ENCODE results near the gene SH2D2A.

SH2D2A gene

GRCh38 chr1:156823210-156823790 lies 6.7 kb upstream of the SH2D2A start:
- DNase-seq (ENCODE audit: low read depth), result no peak

DNA sequence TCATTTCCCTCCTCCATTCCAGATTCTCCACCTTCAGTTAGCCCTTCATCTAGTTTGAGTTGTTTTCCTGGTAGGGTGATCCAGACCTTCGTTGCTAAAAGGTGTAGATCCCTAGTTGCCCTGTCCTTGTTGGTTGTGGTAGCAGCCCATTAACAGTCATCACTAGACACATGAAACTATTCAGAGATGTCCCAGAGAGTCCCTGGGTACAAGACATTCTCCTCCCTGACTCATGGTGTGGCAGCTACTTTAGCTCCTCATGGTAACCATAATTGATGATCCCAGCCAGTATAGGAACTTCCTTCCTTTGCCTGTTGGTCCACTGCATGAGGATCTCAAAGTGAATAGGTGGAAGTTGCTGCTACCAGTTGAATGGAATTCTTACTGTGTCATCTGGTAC lies 6.0 kb upstream of the SH2D2A start:
- no peak for DNase-seq (ENCODE audit: low read depth)

DNA sequence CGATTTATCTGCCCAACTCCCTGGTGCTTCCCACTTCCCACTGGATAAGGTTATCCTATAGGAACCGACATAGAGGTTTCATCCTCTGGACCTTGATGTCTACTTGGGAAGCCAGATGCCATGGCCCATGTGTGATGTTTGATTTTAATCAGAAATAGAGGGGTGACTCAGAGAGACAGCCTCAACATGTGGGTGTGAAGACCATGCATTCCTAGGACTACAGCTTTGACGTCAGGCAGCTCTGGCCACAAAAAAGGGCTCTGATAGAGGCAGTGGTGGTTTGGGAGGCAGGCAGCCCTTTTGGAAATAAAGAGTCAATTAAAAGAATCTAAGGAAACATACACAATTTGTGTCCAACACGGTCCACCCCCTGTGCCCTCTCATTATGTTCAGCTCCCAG lies 5.2 kb upstream of the SH2D2A start:
- DNase-seq (ENCODE audit: low read depth), result no peak

DNA sequence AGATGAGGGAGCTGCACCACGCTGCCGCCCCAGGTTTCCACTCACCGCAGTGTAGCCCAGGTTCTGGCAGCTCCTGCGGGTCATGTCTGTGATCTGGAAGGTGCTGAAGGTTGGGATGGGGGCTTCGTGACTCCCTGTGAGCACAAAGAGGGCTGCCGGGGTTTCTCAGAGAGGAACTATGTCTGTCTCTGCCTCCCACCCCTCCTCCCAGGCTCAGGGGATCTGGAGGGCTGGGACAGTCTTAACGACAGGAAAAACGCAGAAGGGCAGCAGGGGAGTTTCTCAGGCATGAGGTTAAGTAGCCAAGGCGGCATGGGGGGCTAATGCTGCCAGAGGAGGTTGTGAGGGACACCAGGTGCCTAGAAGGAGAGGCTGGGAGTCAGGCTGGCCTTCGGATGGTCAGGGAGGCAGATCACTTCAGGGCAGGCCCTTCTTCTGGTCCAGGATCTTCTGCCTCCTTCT lies 656 bp downstream of the SH2D2A start:
- DNase-seq (ENCODE audit: low read depth), result no peak

- no peak for DNase-seq (ENCODE audit: low read depth)
Observed at GRCh38 chr1:156815307-156815826, 1.3 kb downstream of the SH2D2A start.

DNA sequence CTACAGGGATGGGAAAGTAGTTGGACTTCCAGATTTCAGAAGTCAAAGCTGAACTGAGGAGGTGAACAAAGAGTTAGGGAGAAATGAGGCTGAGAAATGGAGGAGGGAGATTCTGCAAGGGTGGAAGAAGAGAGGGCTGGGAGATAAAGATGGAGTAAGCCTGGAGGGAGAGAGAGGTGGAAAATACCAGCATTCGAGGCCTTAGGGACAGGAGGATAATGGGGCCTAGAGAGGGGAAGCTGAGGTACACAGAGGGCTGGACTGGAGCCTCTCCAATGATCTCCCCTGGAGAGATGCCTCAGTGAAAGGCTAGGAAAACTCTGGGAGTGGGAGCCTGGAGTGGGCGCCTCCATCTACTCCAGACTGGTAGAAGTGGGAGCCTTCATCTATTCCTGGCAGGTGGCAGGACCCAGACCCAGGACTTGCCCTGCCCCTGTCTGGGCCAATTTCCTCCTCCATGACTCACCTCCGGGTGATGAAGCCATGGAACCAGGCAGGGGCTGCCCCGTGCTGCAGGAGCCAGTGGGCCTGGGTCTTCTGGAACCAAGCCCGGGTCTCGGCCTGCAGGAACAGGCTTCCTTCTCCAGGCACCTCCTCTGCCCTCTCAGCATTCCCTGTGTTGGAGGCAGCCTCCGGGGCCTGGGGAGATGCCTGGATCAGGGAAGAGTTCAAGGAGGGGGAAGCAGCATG lies 1.9 kb downstream of the SH2D2A start:
- DNase-seq (ENCODE audit: low read depth), result peak; percentile 66

GRCh38 chr1:156813750-156814570 lies 2.7 kb downstream of the SH2D2A start:
- DNase-seq (ENCODE audit: low read depth), result peak; percentile 76

GRCh38 chr1:156813298-156813697 lies 3.4 kb downstream of the SH2D2A start:
- no peak for DNase-seq (ENCODE audit: low read depth)

DNA sequence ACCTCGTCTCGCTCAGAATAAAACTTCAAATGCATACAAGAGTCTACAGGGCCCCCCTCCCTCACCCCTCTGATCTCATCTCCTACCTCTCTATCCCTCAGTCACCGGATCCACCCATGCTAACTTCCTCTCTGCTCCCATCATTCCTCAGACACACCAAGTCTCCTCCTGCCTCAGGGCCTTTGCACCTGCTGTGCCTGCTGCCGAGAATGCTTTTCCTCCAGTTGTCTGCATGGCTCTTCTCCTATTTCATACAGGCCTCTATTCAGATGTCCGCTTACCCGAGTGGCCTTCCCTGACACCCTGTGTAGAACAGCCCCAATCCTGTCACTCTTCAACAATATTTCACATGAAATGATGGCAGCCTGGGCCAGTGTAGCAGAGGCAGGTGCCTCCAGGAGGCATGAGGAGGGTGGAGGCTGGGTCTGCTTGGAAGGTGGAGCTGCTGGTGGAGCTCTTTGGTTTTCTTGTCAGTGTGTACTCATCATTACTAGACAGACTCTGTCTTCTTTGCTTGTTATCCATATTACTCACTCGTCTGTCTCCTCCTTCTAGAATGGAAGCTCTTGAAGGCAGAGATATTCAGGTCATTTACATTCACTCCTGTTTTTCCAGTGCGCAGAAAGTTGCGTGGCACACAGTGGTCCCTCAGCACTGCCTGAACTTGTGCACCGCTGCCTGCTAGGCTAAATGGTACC lies 4.2 kb downstream of the SH2D2A start:
- no peak for DNase-seq (ENCODE audit: low read depth)

GRCh38 chr1:156811168-156811567 lies 5.5 kb downstream of the SH2D2A start:
- no peak for DNase-seq (ENCODE audit: low read depth)

GRCh38 chr1:156809711-156810366 lies 6.8 kb downstream of the SH2D2A start:
- DNase-seq (ENCODE audit: low read depth), result no peak

GRCh38 chr1:156809281-156809680 lies 7.4 kb downstream of the SH2D2A start:
- no peak for DNase-seq (ENCODE audit: low read depth)

DNA sequence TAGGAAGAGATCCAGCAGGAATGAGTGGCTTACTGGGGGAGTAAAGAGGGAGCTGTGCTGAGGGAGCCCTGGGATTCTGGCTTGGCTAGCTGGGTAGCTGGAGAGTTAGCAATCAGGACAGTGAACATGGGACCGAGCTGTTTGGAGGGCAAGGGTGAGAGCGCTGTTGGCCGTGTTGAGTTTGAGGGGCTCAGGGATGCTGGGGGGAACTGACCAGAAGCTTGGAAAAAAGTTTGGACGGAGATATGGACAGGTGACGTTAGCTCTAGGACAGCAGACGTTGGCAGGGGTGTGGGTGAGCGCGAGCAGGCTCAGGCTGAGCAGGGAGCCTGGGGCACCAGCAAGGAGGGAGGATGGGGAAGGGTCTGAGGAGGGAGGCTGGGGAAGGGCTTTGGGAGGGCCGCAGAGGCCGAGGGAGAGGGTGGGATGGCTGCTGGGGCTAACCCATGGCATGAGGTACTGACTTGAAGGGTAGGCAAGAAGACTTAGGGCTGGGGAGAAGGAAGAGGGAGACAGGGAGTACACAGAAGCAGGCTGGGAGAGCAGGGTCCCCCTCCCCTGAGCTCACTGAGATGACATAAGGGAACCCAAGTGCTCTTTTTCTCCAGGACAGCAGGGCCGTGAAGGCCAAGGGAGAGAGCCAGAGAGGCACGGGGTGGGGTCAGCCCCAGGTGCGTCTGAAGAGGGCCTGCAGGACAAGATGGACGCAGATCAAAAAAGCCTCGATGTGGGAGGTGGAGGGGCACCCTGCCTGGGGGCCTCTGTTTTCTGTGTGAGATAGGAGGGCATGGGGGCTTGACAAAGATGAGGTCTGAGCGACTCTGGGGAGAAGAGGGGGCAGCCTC lies 8.2 kb downstream of the SH2D2A start:
- no peak for DNase-seq (ENCODE audit: low read depth)

DNA sequence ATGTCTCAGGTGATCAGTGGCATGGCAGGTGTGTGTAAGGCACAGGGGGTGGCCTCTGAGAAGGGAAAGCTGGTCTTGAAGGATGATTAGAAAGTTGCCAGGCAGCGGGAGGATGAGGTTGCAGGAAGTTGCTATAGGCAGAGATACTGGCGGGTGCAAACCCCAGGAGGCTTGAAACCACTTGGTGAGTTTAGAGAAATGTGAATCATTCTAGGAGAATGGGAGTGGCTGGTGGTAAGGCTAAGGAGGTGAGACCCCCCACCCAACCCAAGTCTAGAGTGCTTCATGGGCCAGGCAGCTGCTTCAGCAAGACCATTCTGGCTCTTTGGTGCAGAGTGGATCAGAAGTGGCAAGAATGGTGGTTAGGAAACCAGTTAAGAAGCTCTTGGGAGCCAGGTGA lies 9.0 kb downstream of the SH2D2A start:
- no peak for DNase-seq (ENCODE audit: low read depth)

DNA sequence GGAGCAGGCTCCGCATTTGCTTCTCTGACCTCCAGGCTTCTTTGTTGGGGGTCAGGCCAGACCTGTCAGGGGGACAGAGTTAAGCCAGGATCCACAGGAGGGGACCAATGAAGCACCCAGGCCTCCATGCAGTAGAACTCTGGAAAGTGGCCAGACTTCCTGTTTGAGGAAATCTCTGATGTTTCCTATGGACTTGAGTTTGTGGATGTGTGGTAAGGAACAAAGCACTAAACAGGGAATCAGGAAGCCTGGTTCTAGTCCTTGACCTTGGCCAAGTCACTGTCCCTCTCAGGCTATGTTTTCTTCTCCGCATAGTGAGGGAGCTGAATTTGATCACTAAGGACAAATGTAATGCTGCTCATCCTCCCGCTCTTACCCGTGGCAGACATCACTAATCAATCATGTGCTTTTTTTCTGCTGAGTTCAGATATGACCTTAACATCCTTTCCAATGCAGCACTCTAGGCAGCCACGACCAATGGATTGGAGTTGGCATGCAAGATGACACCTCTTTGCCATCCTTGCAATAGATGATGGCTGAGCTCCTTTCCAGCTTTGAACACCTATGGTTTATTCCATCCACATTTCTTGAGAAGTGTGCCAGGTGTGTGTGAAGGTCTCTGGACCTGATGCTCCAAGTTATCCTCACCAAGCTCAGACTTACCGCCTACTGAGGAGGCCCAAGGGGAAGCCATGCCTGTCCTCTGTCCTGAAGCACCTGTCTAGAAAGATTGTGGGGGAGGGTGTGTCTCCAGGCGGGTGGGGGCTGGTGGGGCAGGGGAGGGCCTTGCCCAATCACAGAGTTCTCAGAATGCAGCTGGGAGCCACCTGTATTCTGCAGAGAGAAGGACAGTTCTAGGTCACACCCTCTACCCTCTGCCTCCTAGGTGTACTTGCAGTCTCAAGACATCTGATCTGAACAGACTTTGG lies 9.9 kb downstream of the SH2D2A start:
- no peak for DNase-seq (ENCODE audit: low read depth)

- no peak for DNase-seq (ENCODE audit: low read depth)
Observed at GRCh38 chr1:156805766-156806511, 10.7 kb downstream of the SH2D2A start.

- no peak for DNase-seq (ENCODE audit: low read depth)
Observed at GRCh38 chr1:156804572-156805243, 11.9 kb downstream of the SH2D2A start.

DNA sequence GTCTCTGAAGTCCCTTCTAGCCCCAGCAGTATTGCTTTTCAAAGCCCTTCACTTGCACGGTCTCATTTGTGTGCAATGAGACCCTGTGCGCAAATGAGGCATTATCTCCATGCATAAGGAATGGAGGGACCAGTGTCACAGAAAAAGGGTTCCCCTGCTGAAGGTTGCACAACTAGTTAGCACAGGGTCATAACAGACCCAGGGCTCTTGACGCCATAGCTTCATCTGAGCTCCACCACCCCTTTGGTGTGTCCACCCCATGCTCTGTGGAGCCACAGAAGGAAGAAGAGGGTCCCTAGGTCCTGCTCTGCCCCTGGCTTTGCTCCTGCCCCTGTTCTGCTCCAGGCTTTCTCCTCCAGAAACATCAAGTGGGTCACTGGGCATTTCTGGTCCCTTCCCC lies 12.6 kb downstream of the SH2D2A start:
- no peak for DNase-seq (ENCODE audit: low read depth)
